Measurements from ENCODE around the gene ITGA2B.

DNA sequence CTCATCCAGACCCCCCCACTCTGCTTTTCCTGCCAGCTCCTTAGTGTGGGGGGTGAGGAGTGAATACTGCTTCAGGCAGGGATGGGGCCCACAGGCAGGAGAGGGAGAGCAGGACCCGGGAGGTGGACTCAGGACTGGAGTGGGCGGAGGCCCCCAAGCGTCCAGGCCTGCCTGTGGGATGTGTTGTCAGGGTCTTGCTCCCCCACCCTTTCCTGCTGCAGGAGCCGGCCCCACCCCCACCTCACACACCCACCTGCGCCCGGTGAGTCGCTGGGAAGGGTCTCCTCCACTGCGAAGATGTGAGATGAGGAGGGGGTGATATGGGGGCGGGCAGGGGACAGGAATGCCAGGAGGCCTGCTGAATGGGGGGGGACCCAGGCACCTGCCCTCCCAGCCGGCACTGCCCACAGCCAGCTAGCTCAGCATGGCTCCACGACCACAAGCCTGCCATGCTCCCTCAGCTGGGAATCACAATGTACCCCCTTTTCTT lies 26.9 kb downstream of the ITGA2B start:
- TF ChIP-seq, protein P1, sequence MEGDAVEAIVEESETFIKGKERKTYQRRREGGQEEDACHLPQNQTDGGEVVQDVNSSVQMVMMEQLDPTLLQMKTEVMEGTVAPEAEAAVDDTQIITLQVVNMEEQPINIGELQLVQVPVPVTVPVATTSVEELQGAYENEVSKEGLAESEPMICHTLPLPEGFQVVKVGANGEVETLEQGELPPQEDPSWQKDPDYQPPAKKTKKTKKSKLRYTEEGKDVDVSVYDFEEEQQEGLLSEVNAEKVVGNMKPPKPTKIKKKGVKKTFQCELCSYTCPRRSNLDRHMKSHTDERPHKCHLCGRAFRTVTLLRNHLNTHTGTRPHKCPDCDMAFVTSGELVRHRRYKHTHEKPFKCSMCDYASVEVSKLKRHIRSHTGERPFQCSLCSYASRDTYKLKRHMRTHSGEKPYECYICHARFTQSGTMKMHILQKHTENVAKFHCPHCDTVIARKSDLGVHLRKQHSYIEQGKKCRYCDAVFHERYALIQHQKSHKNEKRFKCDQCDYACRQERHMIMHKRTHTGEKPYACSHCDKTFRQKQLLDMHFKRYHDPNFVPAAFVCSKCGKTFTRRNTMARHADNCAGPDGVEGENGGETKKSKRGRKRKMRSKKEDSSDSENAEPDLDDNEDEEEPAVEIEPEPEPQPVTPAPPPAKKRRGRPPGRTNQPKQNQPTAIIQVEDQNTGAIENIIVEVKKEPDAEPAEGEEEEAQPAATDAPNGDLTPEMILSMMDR (conservative IDR thresholded peaks at IDR 0.05 in 1 of 2, IDR thresholded peaks at IDR 0.05 in 1 of 2; ENCODE audit: extremely low read depth in 1 of 2, insufficient read depth in 1 of 2, low read depth in 1 of 2, low read length in 2 of 2), result no peak
- TF ChIP-seq EZH2 (IDR thresholded peaks at IDR 0.05; ENCODE audit: borderline replicate concordance, low read length), result no peak
